HuH-7.5 (cell line): Measurements from ENCODE around the gene CCDC90B.
"Not testable (repeated sequence)": the region's sequence is repeated elsewhere in the genome, so short reads cannot be mapped to it uniquely, and the experiment has no call there.

ENCODE experiments used
- DNase-seq: peaks from one replicate; pipeline ENCODE4 v3.0.0; 2011; ENCODE audit warnings: low spot score

The CCDC90B gene

GRCh38 chr11:83287631-83288030 lies 1.5 kb upstream of the CCDC90B start:
- DNase-seq = no peak

- DNase-seq = no peak
These were observed 906 bp downstream of the CCDC90B start for GRCh38 chr11:83285151-83285770.

DNA sequence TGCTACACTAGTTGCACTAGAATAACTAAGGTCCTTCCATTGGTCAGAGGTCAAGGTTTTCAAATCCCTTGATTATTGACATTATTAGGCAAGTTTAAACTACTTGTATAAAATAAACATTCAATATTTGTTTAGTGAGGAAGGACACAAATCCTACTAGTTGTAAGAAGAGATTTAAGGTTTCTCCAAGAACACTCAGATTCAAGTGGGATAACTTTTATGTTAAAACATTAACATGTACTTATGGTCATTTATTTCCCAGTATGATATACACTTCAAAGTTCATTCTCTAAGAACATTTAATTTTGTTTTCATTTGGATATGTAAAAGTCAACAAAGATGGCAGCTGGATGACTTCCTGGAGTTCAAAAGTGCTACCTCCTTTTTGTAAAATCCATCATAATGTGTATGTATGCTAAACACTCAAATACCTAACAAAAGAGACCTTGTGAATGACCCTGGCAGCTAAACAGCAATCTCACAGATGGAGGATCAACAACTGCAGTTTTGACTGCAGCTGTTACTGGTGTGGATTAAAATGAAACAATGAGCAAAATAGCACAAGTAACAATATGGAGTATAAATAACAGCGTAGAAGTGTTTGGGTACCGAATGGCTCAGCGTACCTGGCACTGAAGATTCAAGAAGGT lies 1.5 kb downstream of the CCDC90B start:
- no peak for DNase-seq

- DNase-seq = no peak
These were observed 4.0 kb downstream of the CCDC90B start for GRCh38 chr11:83282084-83282716.

DNA sequence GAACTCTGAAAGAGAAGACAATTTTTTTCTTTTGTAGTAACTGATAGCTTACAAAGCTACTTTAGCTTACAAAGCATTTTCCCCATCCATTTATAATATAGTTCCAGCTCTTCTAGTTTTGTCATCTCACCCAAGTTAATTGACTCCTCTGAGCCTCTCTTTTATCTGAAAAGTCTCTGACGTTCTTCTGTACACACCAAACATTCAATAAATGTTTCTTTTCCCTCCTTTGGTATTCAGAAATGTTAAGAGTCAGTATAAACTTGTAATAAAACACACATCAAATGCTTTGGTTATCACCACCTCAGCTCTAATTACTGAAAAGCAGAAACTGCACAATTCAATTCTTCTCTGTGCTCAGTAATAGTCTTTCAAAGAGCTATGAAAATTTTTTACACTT lies 5.9 kb downstream of the CCDC90B start:
- DNase-seq = no peak

- DNase-seq = no peak
These were observed 7.8 kb downstream of the CCDC90B start for GRCh38 chr11:83278351-83278750.

DNA sequence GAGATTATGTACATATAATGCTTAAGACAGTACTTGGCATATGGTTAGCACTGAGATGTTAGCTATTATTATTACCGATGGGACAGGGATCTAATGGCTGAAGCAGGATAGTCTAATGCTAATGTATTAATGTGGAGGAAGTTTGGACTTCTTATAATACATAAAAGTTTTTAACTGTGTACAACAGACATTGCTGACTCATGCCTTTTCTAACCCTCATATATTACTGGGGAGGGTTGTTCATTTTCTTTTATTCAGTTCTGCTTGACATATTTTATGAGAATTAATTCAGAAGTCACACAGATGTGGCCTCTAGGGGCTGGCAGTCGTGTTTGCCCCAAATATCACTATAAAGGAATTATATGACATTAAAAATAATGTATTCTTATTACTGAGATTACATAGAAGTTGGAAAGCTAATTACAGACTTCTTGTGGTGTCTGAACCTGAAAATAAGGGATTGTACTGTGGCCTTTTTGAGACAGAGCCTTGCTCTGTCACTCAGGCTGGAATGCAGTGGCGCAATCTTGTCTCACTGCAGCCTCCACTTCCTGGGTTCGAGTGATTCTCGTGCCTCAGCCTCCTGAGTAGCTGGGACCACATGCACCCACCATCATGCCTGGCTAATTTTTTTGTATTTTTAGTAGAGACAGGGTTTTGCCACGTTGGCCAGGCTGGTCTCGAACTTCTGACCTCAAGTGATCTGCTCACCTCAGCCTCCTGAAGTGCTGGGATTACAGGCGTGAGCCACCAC lies 10.1 kb downstream of the CCDC90B start:
- no peak for DNase-seq

GRCh38 chr11:83272627-83273026 lies 13.5 kb downstream of the CCDC90B start:
- DNase-seq = no peak

- not testable (repeated sequence) for DNase-seq
These were observed 14.4 kb downstream of the CCDC90B start for GRCh38 chr11:83271734-83272133.

- DNase-seq = not testable (repeated sequence)
These were observed 17.1 kb downstream of the CCDC90B start for GRCh38 chr11:83269080-83269479.

- no peak for DNase-seq
These were observed 20.8 kb downstream of the CCDC90B start for GRCh38 chr11:83265331-83265730.

DNA sequence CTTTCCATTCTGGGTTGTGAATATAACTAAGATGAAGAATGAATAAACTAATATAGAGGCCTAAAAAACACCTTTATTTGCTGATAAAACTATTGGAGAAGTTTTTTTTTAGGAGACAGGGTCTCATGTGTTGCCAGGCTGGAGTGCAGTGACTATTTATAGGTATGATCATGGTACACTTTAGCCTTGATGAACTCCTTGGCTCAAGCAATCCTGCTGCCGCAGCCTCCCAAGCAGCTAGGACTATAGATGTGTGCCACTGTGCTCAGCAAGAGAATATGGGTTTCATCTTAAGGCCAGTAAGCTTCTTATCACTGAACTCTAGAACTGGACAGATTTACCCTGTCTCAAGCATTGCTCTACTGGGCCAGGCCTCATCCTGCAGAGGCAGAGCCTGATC lies 26.6 kb downstream of the CCDC90B start:
- no peak for DNase-seq

- no peak for DNase-seq
These were observed 28.4 kb downstream of the CCDC90B start for GRCh38 chr11:83257761-83258168.

- DNase-seq = no peak
These were observed 29.4 kb downstream of the CCDC90B start for GRCh38 chr11:83256602-83257340.

DNA sequence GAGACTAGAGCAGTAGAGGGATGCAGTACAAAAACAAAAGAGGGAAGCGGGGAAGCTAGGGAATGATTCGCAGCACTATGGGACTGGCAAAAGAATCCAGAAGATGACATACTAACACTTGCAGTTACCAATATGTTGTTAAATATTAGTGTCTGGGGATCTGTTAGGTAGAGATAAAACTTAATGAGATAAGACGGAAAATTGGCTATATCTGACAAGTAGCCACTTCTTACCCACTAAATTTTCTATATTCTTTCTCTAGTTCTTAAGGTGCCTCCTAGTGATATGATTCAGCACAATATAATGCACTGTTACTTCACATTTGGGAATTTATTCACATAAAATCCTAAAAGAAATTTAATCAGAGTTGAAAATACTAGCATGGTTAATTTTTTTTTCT lies 30.8 kb downstream of the CCDC90B start:
- DNase-seq = no peak

DNA sequence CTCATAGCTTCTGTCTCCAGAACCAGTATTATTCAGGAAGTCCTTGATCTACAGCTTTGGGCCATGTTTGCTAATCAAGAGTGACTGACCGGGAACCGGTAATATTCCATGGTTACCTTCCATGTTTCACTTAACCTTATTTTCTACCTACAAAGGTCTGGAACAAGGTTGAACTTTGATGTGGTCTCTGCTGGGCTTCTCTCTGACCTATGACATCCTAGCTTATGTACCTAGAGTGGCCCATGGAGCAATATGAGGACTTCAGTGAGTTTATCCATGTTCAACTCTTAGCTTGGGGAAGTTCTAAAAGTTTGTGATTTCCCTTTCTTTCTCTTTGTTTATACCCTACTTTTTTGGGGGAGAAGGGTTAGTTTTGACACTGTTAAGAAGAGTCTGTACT lies 33.2 kb downstream of the CCDC90B start:
- no peak for DNase-seq

GRCh38 chr11:83252266-83252665 lies 33.9 kb downstream of the CCDC90B start:
- no peak for DNase-seq

DNA sequence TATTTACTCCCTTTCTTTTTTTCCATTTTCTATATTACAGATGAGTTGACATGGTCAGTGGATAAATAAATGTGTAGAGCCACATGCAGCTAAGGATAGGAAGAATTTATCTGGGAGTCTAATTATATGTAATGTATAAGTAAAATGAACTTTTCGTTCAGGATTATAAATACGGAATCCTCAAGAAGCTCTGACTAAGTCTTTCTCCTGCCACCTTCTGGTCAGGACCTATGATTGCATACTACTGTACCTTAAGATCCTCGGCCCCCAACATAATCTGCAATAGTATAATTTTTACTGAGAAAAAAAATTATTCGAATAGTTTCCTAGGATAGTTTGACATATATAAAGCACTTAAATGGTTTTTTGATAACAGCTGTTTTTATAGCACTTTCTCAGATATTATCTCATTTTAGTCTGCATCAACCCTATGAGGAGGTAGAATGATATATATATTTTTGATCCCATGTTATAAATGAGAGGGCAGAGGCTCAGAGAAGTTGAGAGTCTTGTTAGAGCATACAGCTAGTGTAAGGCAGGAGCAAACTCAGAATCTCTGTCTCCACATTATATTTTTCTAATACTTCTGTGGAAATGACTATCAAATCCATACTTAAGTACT lies 36.1 kb downstream of the CCDC90B start:
- no peak for DNase-seq

GRCh38 chr11:83249445-83249844 lies 36.7 kb downstream of the CCDC90B start:
- DNase-seq = no peak

DNA sequence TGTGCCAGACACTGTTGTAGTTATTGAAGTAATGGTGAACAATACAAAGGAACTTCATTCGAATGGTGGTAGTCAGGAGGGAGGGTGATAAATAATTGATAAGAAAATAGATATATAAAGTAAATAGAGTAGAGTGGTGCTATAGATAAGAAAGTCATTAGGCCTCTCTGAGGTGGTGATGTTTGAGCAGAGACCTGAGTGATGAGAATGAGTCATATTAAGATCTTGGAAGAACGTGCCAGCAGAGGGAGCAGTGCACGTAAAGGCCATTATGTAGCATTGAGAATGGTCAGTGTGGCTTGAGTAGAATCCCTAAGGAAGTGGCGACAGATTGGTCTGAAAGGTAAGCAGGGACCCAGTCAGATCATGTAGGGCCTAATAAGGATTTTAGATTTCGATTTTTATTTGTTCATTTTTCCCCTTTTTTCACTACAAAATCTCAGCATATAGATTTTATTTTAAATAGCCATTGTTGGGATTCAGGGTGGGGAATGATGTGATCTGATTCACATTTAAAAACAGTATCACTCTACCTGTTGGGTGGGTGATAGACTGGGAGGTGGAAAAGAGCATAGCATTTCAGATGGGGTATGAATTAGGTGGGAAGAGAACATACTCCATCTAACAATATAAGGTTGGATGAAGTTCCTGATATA lies 44.7 kb downstream of the CCDC90B start:
- DNase-seq = peak; percentile 14

- DNase-seq = no peak
These were observed 48.1 kb downstream of the CCDC90B start for GRCh38 chr11:83238111-83238510.
